NT2/D1 (cell line): ENCODE measurements around the gene FBXL17.

ENCODE experiments used
- YY1 ChIP-seq: IDR thresholded peaks from 2 replicates; pipeline ENCODE4 v1.6.1; 2011; ENCODE audit not compliant: insufficient read length, insufficient read depth
- ZNF274 ChIP-seq: IDR thresholded peaks from 2 replicates; pipeline ENCODE4 v1.6.1; 2011; ENCODE audit warnings: mild to moderate bottlenecking, low read depth, low read length

- TF ChIP-seq ZNF274 (no peak), YY1 (no peak)
Observed at GRCh38 chr5:107926121-107926520, 455.8 kb downstream of the FBXL17 start.
